ENCODE data around the gene ITPR2.
"Not testable (repeated sequence)": the region's sequence is repeated elsewhere in the genome, so short reads cannot be mapped to it uniquely, and the experiment has no call there.

ITPR2 gene

GRCh38 chr12:26700430-26700829 is 132.6 kb downstream of the ITPR2 start:
- no peak for DNase-seq (ENCODE audit: low read depth)

- peak; percentile 36 for DNase-seq (ENCODE audit: low read depth)
Measured at GRCh38 chr12:26699237-26699636, 133.8 kb downstream of the ITPR2 start.

GRCh38 chr12:26698186-26698585 is 134.8 kb downstream of the ITPR2 start:
- no peak for DNase-seq (ENCODE audit: low read depth)

- DNase-seq (ENCODE audit: low read depth), result no peak
Measured at GRCh38 chr12:26697217-26697616, 135.8 kb downstream of the ITPR2 start.

- DNase-seq (ENCODE audit: low read depth), result no peak
Measured at GRCh38 chr12:26696613-26697092, 136.3 kb downstream of the ITPR2 start.

GRCh38 chr12:26696048-26696612 is 136.9 kb downstream of the ITPR2 start:
- DNase-seq (ENCODE audit: low read depth), result no peak

- no peak for DNase-seq (ENCODE audit: low read depth)
Measured at GRCh38 chr12:26694402-26694801, 138.6 kb downstream of the ITPR2 start.

GRCh38 chr12:26692407-26692806 is 140.6 kb downstream of the ITPR2 start:
- no peak for DNase-seq (ENCODE audit: low read depth)

- peak; percentile 50 for DNase-seq (ENCODE audit: low read depth)
Measured at GRCh38 chr12:26691234-26691970, 141.6 kb downstream of the ITPR2 start.

- DNase-seq (ENCODE audit: low read depth), result no peak
Measured at GRCh38 chr12:26690601-26691000, 142.4 kb downstream of the ITPR2 start.

GRCh38 chr12:26689281-26689841 is 143.6 kb downstream of the ITPR2 start:
- no peak for DNase-seq (ENCODE audit: low read depth)

GRCh38 chr12:26688344-26688904 is 144.6 kb downstream of the ITPR2 start:
- DNase-seq (ENCODE audit: low read depth), result no peak

- DNase-seq (ENCODE audit: low read depth), result no peak
Measured at GRCh38 chr12:26686408-26686807, 146.6 kb downstream of the ITPR2 start.

- DNase-seq (ENCODE audit: low read depth), result no peak
Measured at GRCh38 chr12:26684101-26684500, 148.9 kb downstream of the ITPR2 start.

- DNase-seq (ENCODE audit: low read depth), result no peak
Measured at GRCh38 chr12:26683443-26683842, 149.6 kb downstream of the ITPR2 start.

- no peak for DNase-seq (ENCODE audit: low read depth)
Measured at GRCh38 chr12:26680727-26681455, 152.1 kb downstream of the ITPR2 start.

GRCh38 chr12:26678697-26679660 is 154.0 kb downstream of the ITPR2 start:
- DNase-seq (ENCODE audit: low read depth), result peak; percentile 2

GRCh38 chr12:26671487-26671886 is 161.5 kb downstream of the ITPR2 start:
- DNase-seq (ENCODE audit: low read depth), result not testable (repeated sequence)

GRCh38 chr12:26668847-26669246 is 164.1 kb downstream of the ITPR2 start:
- no peak for DNase-seq (ENCODE audit: low read depth)

GRCh38 chr12:26668230-26668629 is 164.8 kb downstream of the ITPR2 start:
- no peak for DNase-seq (ENCODE audit: low read depth)

GRCh38 chr12:26666286-26666685 is 166.7 kb downstream of the ITPR2 start:
- no peak for DNase-seq (ENCODE audit: low read depth)

Measured in stromal cell of bone marrow (primary cell).